H9 (cell line): ENCODE measurements around the gene SLC35B3. TPM values are rescaled to one million over a fixed set of nuclear protein-coding genes. Genes with fewer than 3 reads are reported as not detected.

Source experiments
- DNase-seq: peaks from one replicate; pipeline ENCODE4 v3.0.0-alpha.2; 2017
- H2AFZ ChIP-seq: one replicate; pipeline ENCODE4 v1.6.1; 2013; ENCODE audit warnings: mild to moderate bottlenecking, low read length, control low read depth, moderate library complexity
- H2AK5ac ChIP-seq: 2 replicates; pipeline ENCODE4 v1.6.1; 2013; ENCODE audit warnings: low read length, control low read depth, mixed read lengths; ENCODE audit not compliant: insufficient read length
- H2BK120ac ChIP-seq: one replicate; pipeline ENCODE4 v1.6.1; 2013; ENCODE audit warnings: low read depth, mild to moderate bottlenecking, low read length, control low read depth, inconsistent platforms; ENCODE audit not compliant: poor library complexity, severe bottlenecking
- H2BK12ac ChIP-seq: 2 replicates; pipeline ENCODE4 v1.6.1; 2013; ENCODE audit warnings: low read length, control low read depth, mixed read lengths, low read depth; ENCODE audit not compliant: insufficient read length
- H2BK15ac ChIP-seq: 2 replicates; pipeline ENCODE4 v1.6.1; 2013; ENCODE audit warnings: low read depth, low read length, control low read depth
- H2BK20ac ChIP-seq: one replicate; pipeline ENCODE4 v1.6.1; 2013; ENCODE audit warnings: low read depth, mild to moderate bottlenecking, low read length, control low read depth, inconsistent platforms; ENCODE audit not compliant: poor library complexity, severe bottlenecking
- H2BK5ac ChIP-seq: 2 replicates; pipeline ENCODE4 v1.6.1; 2013; ENCODE audit warnings: low read length, control low read depth, mixed read lengths; ENCODE audit not compliant: insufficient read length
- H3K14ac ChIP-seq: 2 replicates; pipeline ENCODE4 v1.6.1; 2013; ENCODE audit warnings: low read length, control low read depth; ENCODE audit not compliant: insufficient read depth
- H3K18ac ChIP-seq: 2 replicates; pipeline ENCODE4 v1.6.1; 2013; ENCODE audit warnings: low read depth, mild to moderate bottlenecking, mixed read lengths, low read length, control low read depth; ENCODE audit not compliant: insufficient read length
- H3K23ac ChIP-seq: 2 replicates; pipeline ENCODE4 v1.6.1; 2013; ENCODE audit warnings: low read length, control low read depth, mixed read lengths, low read depth; ENCODE audit not compliant: insufficient read length
- H3K23me2 ChIP-seq: 2 replicates; pipeline ENCODE4 v1.6.1; 2013; ENCODE audit warnings: low read depth, mild to moderate bottlenecking, mixed read lengths, low read length, control low read depth; ENCODE audit not compliant: insufficient read length, poor library complexity, severe bottlenecking
- H3K27ac ChIP-seq: 2 replicates; pipeline ENCODE4 v1.5.1; 2013; ENCODE audit warnings: low read length, control low read depth, mixed read lengths, low read depth; ENCODE audit not compliant: insufficient read length
- H3K27me3 ChIP-seq: 2 replicates; pipeline ENCODE4 v1.6.1; 2013; ENCODE audit warnings: low read length, control low read depth, inconsistent platforms; ENCODE audit not compliant: insufficient read depth
- H3K4ac ChIP-seq: 2 replicates; pipeline ENCODE4 v1.6.1; 2013; ENCODE audit warnings: low read depth, mild to moderate bottlenecking, control low read depth, inconsistent platforms, low read length, moderate library complexity
- H3K4me1 ChIP-seq: 2 replicates; pipeline ENCODE4 v1.6.1; 2013; ENCODE audit warnings: low read length, control low read depth, inconsistent platforms; ENCODE audit not compliant: insufficient read depth
- H3K4me2 ChIP-seq: 2 replicates; pipeline ENCODE4 v1.6.1; 2013; ENCODE audit warnings: low read length, control low read depth, mixed read lengths; ENCODE audit not compliant: insufficient read length, insufficient read depth
- H3K56ac ChIP-seq: 2 replicates; pipeline ENCODE4 v1.6.1; 2013; ENCODE audit warnings: low read depth, mild to moderate bottlenecking, mixed read lengths, low read length, control low read depth; ENCODE audit not compliant: insufficient read length
- H3K79me1 ChIP-seq: 2 replicates; pipeline ENCODE4 v1.6.1; 2013; ENCODE audit warnings: low read depth, mild to moderate bottlenecking, moderate library complexity, low read length, control low read depth, inconsistent platforms; ENCODE audit not compliant: insufficient read depth, poor library complexity, severe bottlenecking
- H3K79me2 ChIP-seq: 2 replicates; pipeline ENCODE4 v1.6.1; 2013; ENCODE audit warnings: low read length, control low read depth, inconsistent platforms; ENCODE audit not compliant: insufficient read depth
- H3K9ac ChIP-seq: 2 replicates; pipeline ENCODE4 v1.6.1; 2013; ENCODE audit warnings: low read length, control low read depth, mixed read lengths; ENCODE audit not compliant: insufficient read length; ENCODE audit errors: extremely low read depth
- H3K9me3 ChIP-seq: one replicate; pipeline ENCODE4 v1.6.1; 2013; ENCODE audit warnings: low read depth, low read length, inconsistent platforms; ENCODE audit not compliant: control insufficient read depth
- H3T11ph ChIP-seq: one replicate; pipeline ENCODE4 v1.6.1; 2013; ENCODE audit warnings: mild to moderate bottlenecking, low read length, control low read depth, inconsistent platforms
- H4K20me1 ChIP-seq: one replicate; pipeline ENCODE4 v1.6.1; 2013; ENCODE audit not compliant: control insufficient read depth, insufficient read length, insufficient read depth
- H4K5ac ChIP-seq: 2 replicates; pipeline ENCODE4 v1.6.1; 2013; ENCODE audit warnings: low read depth, mild to moderate bottlenecking, mixed read lengths, low read length, control low read depth; ENCODE audit not compliant: insufficient read length
- H4K8ac ChIP-seq: replicated peaks from 2 replicates; pipeline ENCODE4 v1.6.1; 2013; ENCODE audit warnings: low read length, control low read depth, mixed read lengths, low read depth; ENCODE audit not compliant: insufficient read length
- H4K91ac ChIP-seq: 2 replicates; pipeline ENCODE4 v1.6.1; 2013; ENCODE audit warnings: low read depth, mild to moderate bottlenecking, moderate library complexity, mixed read lengths, low read length, control low read depth; ENCODE audit not compliant: insufficient read length
- H3K27ac Mint-ChIP-seq, 3 experiments: 2 replicates in 2 of 3; 3 replicates in 1 of 3; pipeline ENCODE4 v1.8.0; 2020 to 2021; ENCODE audit warnings: mixed read lengths in 3 of 3, mild to moderate bottlenecking in 1 of 3, moderate library complexity in 1 of 3
- H3K27me3 Mint-ChIP-seq: 2 replicates; pipeline ENCODE4 v1.8.0; 2021; ENCODE audit warnings: low read depth, mild to moderate bottlenecking, moderate library complexity, mixed read lengths
- H3K36me3 Mint-ChIP-seq, 3 experiments: 2 replicates in 2 of 3; 3 replicates in 1 of 3; pipeline ENCODE4 v1.8.0; 2020 to 2021; ENCODE audit warnings: low read depth in 3 of 3, mixed read lengths in 3 of 3; ENCODE audit not compliant: insufficient read depth in 1 of 3
- H3K4me1 Mint-ChIP-seq, 2 experiments: 2 replicates each; pipeline ENCODE4 v1.8.0; 2020; ENCODE audit warnings: mixed read lengths in 2 of 2
- H3K4me3 Mint-ChIP-seq, 2 experiments: 2 replicates in 1 of 2; 3 replicates in 1 of 2; pipeline ENCODE4 v1.8.0; 2020 to 2021; ENCODE audit warnings: mild to moderate bottlenecking in 2 of 2, mixed read lengths in 2 of 2, moderate library complexity in 1 of 2
- H3K9me3 Mint-ChIP-seq, 2 experiments: 2 replicates in 1 of 2; 3 replicates in 1 of 2; pipeline ENCODE4 v1.8.0; 2020; ENCODE audit warnings: mild to moderate bottlenecking in 2 of 2, mixed read lengths in 2 of 2, moderate library complexity in 1 of 2
- CTCF ChIP-seq: fragments of 200-600 bp; sonication (generic); conservative IDR thresholded peaks from 3 replicates; pipeline ENCODE4 v1.8.0; 2021; ENCODE audit warnings: antibody characterized with exemption, mild to moderate bottlenecking
- WGBS: extraction: QIAGEN DNeasy Blood & Tissue Kit; methylation state at CpG from one replicate; pipeline ENCODE4 v1.1.7; 2013; ENCODE audit warnings: missing lambda C conversion rate, low lambda C conversion rate, mixed read lengths; ENCODE audit not compliant: insufficient read length; ENCODE audit errors: extremely low coverage; 5-methylcytosine and 5-hydroxymethylcytosine counted together
- total RNA-seq: library from RNA; stranded (reverse); gene quantifications from 2 replicates; pipeline ENCODE4 v1.2.1, GENCODE V29; 2021

SLC35B3 gene
- total RNA-seq, 1 experiment from 2014 or later, result 8.4 TPM

GRCh38 chr6:8468552-8469356 is 33.4 kb upstream of the SLC35B3 start:
- Mint-ChIP-seq H3K27me3 (no peaks in the 10 kb centered on the region), H3K36me3 (peaks cover 0 to 5% (median 0%) of the 10 kb centered on the region in 3 experiments; a peak in 1 of 7 replicates), H3K4me1 (peaks cover 2 to 4% of the 10 kb centered on the region in 2 experiments; a peak in 1 of 4 replicates), H3K4me3 (no peak overlapping the region), H3K9me3 (peaks cover 0 to 3% of the 10 kb centered on the region in 2 experiments; a peak in 1 of 5 replicates), H3K27ac (no peak overlapping the region)
- Histone ChIP-seq H2BK5ac (no peak overlapping the region), H2BK20ac (no peak overlapping the region), H2AK5ac (no peak overlapping the region), H4K5ac (no peak overlapping the region), H3K23me2 (no peaks in the 10 kb centered on the region), H3K4me2 (no peak overlapping the region), H3K18ac (no peak overlapping the region), H3K23ac (no peak overlapping the region), H3K9me3 (no peaks in the 10 kb centered on the region), H3K79me2 (no peaks in the 10 kb centered on the region), H3K4me1 (no peaks in the 10 kb centered on the region), H2AFZ (no peak overlapping the region), H4K20me1 (no peaks in the 10 kb centered on the region), H3K79me1 (no peaks in the 10 kb centered on the region), H2BK15ac (no peak overlapping the region), H3T11ph (no peak overlapping the region), H3K56ac (no peak overlapping the region), H4K8ac (no peak overlapping the region), H3K27me3 (no peaks in the 10 kb centered on the region), H2BK120ac (no peak overlapping the region), H3K9ac (no peak overlapping the region), H2BK12ac (no peak overlapping the region), H3K4ac (no peak overlapping the region), H3K27ac (no peak overlapping the region), H3K14ac (no peak overlapping the region), H4K91ac (no peak overlapping the region)
- TF ChIP-seq CTCF, result no peak
- WGBS, result no CpG with 5 or more reads among the region's 6 CpGs
- DNase-seq, result no peak
